IgD-negative memory B cell (primary cell): Measurements from ENCODE around the gene COG8. TPM values are rescaled to one million over a fixed set of nuclear protein-coding genes. Genes with fewer than 3 reads are reported as not detected.
A peak's percentile ranks its signal among the peaks of the same experiment; 100 is the strongest.

Experiments used
- H3K27ac Mint-ChIP-seq, 3 donors: one replicate each; pipeline ENCODE4 v1.8.0; 2020 to 2022; ENCODE audit warnings: mild to moderate bottlenecking in 3 of 3, mixed read lengths in 3 of 3, moderate library complexity in 1 of 3
- H3K27me3 Mint-ChIP-seq: one replicate; pipeline ENCODE4 v1.8.0; 2021; ENCODE audit warnings: mixed read lengths
- H3K36me3 Mint-ChIP-seq: one replicate; pipeline ENCODE4 v1.8.0; 2020; ENCODE audit warnings: mild to moderate bottlenecking, mixed read lengths
- H3K4me1 Mint-ChIP-seq, 3 donors: one replicate each; pipeline ENCODE4 v1.8.0; 2020 to 2022; ENCODE audit warnings: mixed read lengths in 3 of 3, mild to moderate bottlenecking in 1 of 3
- H3K4me3 Mint-ChIP-seq, 4 donors: one replicate each; pipeline ENCODE4 v1.8.0; 2020 to 2022; ENCODE audit warnings: mild to moderate bottlenecking in 4 of 4, mixed read lengths in 4 of 4, moderate library complexity in 3 of 4
- H3K9me3 Mint-ChIP-seq, 3 donors: one replicate each; pipeline ENCODE4 v1.8.0; 2020 to 2021; ENCODE audit warnings: mixed read lengths in 3 of 3, mild to moderate bottlenecking in 1 of 3
- polyA plus RNA-seq: library from polyadenylated mRNA; unstranded; fragments of 300-500 nt; fragmentation: Illumina TruSeq; gene quantifications from one replicate; pipeline ENCODE4 v1.2.3, GENCODE V29; 2021

Gene COG8
- polyA plus RNA-seq = 42.9 TPM

- H3K36me3 Mint-ChIP-seq = peaks cover 8% of the 10 kb centered on the region
- H3K27me3 Mint-ChIP-seq = no peaks in the 10 kb centered on the region
- no peaks in the 10 kb centered on the region for H3K9me3 Mint-ChIP-seq
- H3K27ac Mint-ChIP-seq = peak within 1 kb of the TSS; percentile 79 to 97 (median 86)
- peak within 1 kb of the TSS; percentile 95 to 99 (median 98) for H3K4me3 Mint-ChIP-seq
- peaks cover 24 to 35% (median 30%) of the 10 kb centered on the region in 3 donors for H3K4me1 Mint-ChIP-seq
These were observed at the start of gene COG8, which contains the start of gene NIP7 for GRCh38 chr16:69339289-69340094. Gene COG8 (minus strand): TSS chr16:69339564. CDS start chr16:69339552, 12 bp downstream. Gene NIP7 (plus strand): TSS chr16:69339772. CDS start chr16:69339830, 58 bp downstream.

- Mint-ChIP-seq H3K36me3 (peaks cover 13% of the 10 kb centered on the region), H3K27me3 (no peaks in the 10 kb centered on the region), H3K4me1 (peaks cover 19 to 30% (median 22%) of the 10 kb centered on the region in 3 donors), H3K9me3 (no peaks in the 10 kb centered on the region), H3K4me3 (peak overlapping the region; percentile 89 to 98 (median 97)), H3K27ac (peak overlapping the region in 2 of 3 donors; percentile 87 to 96)
These were observed 47.2 kb upstream of the COG8 start for GRCh38 chr16:69386596-69386995.

- no peaks in the 10 kb centered on the region for H3K27me3 Mint-ChIP-seq
- H3K4me1 Mint-ChIP-seq = peaks cover 25 to 33% (median 27%) of the 10 kb centered on the region in 3 donors
- peak overlapping the region; percentile 89 to 97 (median 97) for H3K4me3 Mint-ChIP-seq
- H3K36me3 Mint-ChIP-seq = peaks cover 17% of the 10 kb centered on the region
- no peaks in the 10 kb centered on the region for H3K9me3 Mint-ChIP-seq
- H3K27ac Mint-ChIP-seq = peak overlapping the region; percentile 87 to 96 (median 96)
These were observed 45.6 kb upstream of the COG8 start for GRCh38 chr16:69384974-69385373.

- Mint-ChIP-seq H3K36me3 (peaks cover 22% of the 10 kb centered on the region), H3K4me1 (peaks cover 34 to 44% (median 42%) of the 10 kb centered on the region in 3 donors), H3K4me3 (peak overlapping the region in 2 of 4 donors; percentile 50 to 64)
These were observed 43.1 kb upstream of the COG8 start for GRCh38 chr16:69382421-69382820.

GRCh38 chr16:69381231-69381630 lies 41.9 kb upstream of the COG8 start:
- Mint-ChIP-seq H3K4me3 (peak overlapping the region in 3 of 4 donors; percentile 23 to 80 (median 70)), H3K27me3 (no peaks in the 10 kb centered on the region), H3K36me3 (peaks cover 26% of the 10 kb centered on the region), H3K9me3 (no peaks in the 10 kb centered on the region), H3K27ac (peak overlapping the region; percentile 76 to 80 (median 78)), H3K4me1 (peaks cover 33 to 43% (median 42%) of the 10 kb centered on the region in 3 donors)

More at GRCh38 chr16:69382421-69382820, 43.1 kb upstream of the COG8 start:
- no peaks in the 10 kb centered on the region for H3K27me3 Mint-ChIP-seq
- no peaks in the 10 kb centered on the region for H3K9me3 Mint-ChIP-seq
- peak overlapping the region; percentile 67 to 78 (median 76) for H3K27ac Mint-ChIP-seq

- peaks cover 32 to 35% (median 33%) of the 10 kb centered on the region in 3 donors for H3K4me1 Mint-ChIP-seq
- H3K27ac Mint-ChIP-seq = peak overlapping the region in 2 of 3 donors; percentile 21 to 28
- no peaks in the 10 kb centered on the region for H3K27me3 Mint-ChIP-seq
- no peaks in the 10 kb centered on the region for H3K9me3 Mint-ChIP-seq
- H3K36me3 Mint-ChIP-seq = peaks cover 24% of the 10 kb centered on the region
- H3K4me3 Mint-ChIP-seq = peak overlapping the region in 2 of 4 donors; percentile 4 to 45
These were observed 39.4 kb upstream of the COG8 start for GRCh38 chr16:69378760-69379159.

GRCh38 chr16:69378036-69378435 lies 38.7 kb upstream of the COG8 start:
- H3K36me3 Mint-ChIP-seq = peaks cover 24% of the 10 kb centered on the region
- H3K9me3 Mint-ChIP-seq = no peaks in the 10 kb centered on the region
- peaks cover 34 to 40% (median 36%) of the 10 kb centered on the region in 3 donors for H3K4me1 Mint-ChIP-seq
- no peaks in the 10 kb centered on the region for H3K27me3 Mint-ChIP-seq
- H3K4me3 Mint-ChIP-seq = no peak overlapping the region
- peak overlapping the region; percentile 63 to 75 (median 74) for H3K27ac Mint-ChIP-seq

- Mint-ChIP-seq H3K27ac (no peak overlapping the region), H3K4me1 (peaks cover 37 to 44% (median 40%) of the 10 kb centered on the region in 3 donors), H3K9me3 (no peaks in the 10 kb centered on the region), H3K36me3 (peaks cover 15% of the 10 kb centered on the region), H3K27me3 (no peaks in the 10 kb centered on the region), H3K4me3 (peak overlapping the region in 1 of 4 donors; percentile 43)
These were observed 37.2 kb upstream of the COG8 start for GRCh38 chr16:69376393-69377059.

- Mint-ChIP-seq H3K27me3 (no peaks in the 10 kb centered on the region), H3K4me3 (peak overlapping the region in 2 of 4 donors; percentile 23 to 61), H3K27ac (peak overlapping the region; percentile 76 to 94 (median 85)), H3K9me3 (no peaks in the 10 kb centered on the region), H3K36me3 (peaks cover 21% of the 10 kb centered on the region), H3K4me1 (peaks cover 39 to 48% (median 45%) of the 10 kb centered on the region in 3 donors)
These were observed 33.7 kb upstream of the COG8 start for GRCh38 chr16:69373019-69373418.

GRCh38 chr16:69371564-69371963 lies 32.2 kb upstream of the COG8 start:
- Mint-ChIP-seq H3K4me1 (peaks cover 36 to 42% (median 40%) of the 10 kb centered on the region in 3 donors), H3K36me3 (peaks cover 17% of the 10 kb centered on the region), H3K27ac (peak overlapping the region; percentile 32 to 94 (median 85)), H3K4me3 (peak overlapping the region; percentile 34 to 61 (median 56)), H3K27me3 (no peaks in the 10 kb centered on the region), H3K9me3 (no peaks in the 10 kb centered on the region)

- H3K27me3 Mint-ChIP-seq = no peaks in the 10 kb centered on the region
- no peak overlapping the region for H3K4me3 Mint-ChIP-seq
- peaks cover 17% of the 10 kb centered on the region for H3K36me3 Mint-ChIP-seq
- no peak overlapping the region for H3K27ac Mint-ChIP-seq
- H3K9me3 Mint-ChIP-seq = no peaks in the 10 kb centered on the region
- H3K4me1 Mint-ChIP-seq = peaks cover 34 to 38% (median 36%) of the 10 kb centered on the region in 3 donors
These were observed 29.5 kb upstream of the COG8 start for GRCh38 chr16:69368866-69369265.

GRCh38 chr16:69367980-69368379 lies 28.6 kb upstream of the COG8 start:
- peaks cover 17% of the 10 kb centered on the region for H3K36me3 Mint-ChIP-seq
- H3K27me3 Mint-ChIP-seq = no peaks in the 10 kb centered on the region
- H3K4me1 Mint-ChIP-seq = peaks cover 27 to 30% (median 28%) of the 10 kb centered on the region in 3 donors
- H3K27ac Mint-ChIP-seq = peak overlapping the region in 1 of 3 donors; percentile 50
- H3K9me3 Mint-ChIP-seq = no peaks in the 10 kb centered on the region
- H3K4me3 Mint-ChIP-seq = no peak overlapping the region

- H3K4me3 Mint-ChIP-seq = no peak overlapping the region
- peaks cover 14 to 22% (median 20%) of the 10 kb centered on the region in 3 donors for H3K4me1 Mint-ChIP-seq
- peak overlapping the region in 2 of 3 donors; percentile 37 to 76 for H3K27ac Mint-ChIP-seq
- H3K9me3 Mint-ChIP-seq = no peaks in the 10 kb centered on the region
- H3K36me3 Mint-ChIP-seq = peaks cover 19% of the 10 kb centered on the region
- H3K27me3 Mint-ChIP-seq = no peaks in the 10 kb centered on the region
These were observed 27.1 kb upstream of the COG8 start for GRCh38 chr16:69366431-69366830.

- Mint-ChIP-seq H3K9me3 (no peaks in the 10 kb centered on the region), H3K4me3 (no peak overlapping the region), H3K27me3 (no peaks in the 10 kb centered on the region), H3K36me3 (peaks cover 19% of the 10 kb centered on the region), H3K27ac (peak overlapping the region in 1 of 3 donors; percentile 74), H3K4me1 (peaks cover 11 to 21% (median 19%) of the 10 kb centered on the region in 3 donors)
These were observed 26.5 kb upstream of the COG8 start for GRCh38 chr16:69365901-69366300.

- no peaks in the 10 kb centered on the region for H3K9me3 Mint-ChIP-seq
- H3K4me1 Mint-ChIP-seq = peaks cover 0 to 9% (median 8%) of the 10 kb centered on the region in 3 donors
- H3K27ac Mint-ChIP-seq = peak overlapping the region in 2 of 3 donors; percentile 10 to 89
- no peak overlapping the region for H3K4me3 Mint-ChIP-seq
- H3K36me3 Mint-ChIP-seq = peaks cover 13% of the 10 kb centered on the region
- no peaks in the 10 kb centered on the region for H3K27me3 Mint-ChIP-seq
These were observed 24.7 kb upstream of the COG8 start for GRCh38 chr16:69364088-69364487.
